Measurements from ENCODE around the gene PANK4.

PANK4 gene

DNA sequence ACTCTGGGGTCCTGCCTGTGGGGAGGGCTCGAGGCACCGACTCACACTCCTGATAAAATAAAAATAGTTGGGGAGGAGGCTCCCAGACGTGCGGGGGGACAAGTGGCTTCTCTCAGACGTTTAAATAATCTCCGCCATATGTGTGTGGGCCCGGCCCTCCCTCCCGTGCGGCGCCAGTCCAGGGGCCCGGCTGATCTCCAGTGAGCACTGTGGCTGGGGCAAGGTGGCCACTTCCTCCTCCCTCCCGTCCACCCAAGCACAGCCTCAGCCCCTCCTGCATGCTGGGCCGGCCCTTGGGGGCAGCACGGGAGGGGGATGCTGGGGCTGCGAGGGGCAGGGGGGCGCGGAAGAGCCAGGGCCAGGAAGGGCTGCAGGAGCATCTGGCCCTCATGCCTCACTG is 54.3 kb downstream of the PANK4 start:
- Histone ChIP-seq H3K4me3 (ENCODE audit: insufficient read depth, low read length, poor library complexity, severe bottlenecking) (no peak overlapping the region), H3K4me2 (ENCODE audit: low read depth, low read length, poor library complexity, severe bottlenecking) (no peak overlapping the region), H4K20me1 (ENCODE audit: low read depth, low read length) (no peaks in the 10 kb centered on the region), H3K36me3 (ENCODE audit: low read length) (no peaks in the 10 kb centered on the region), H3K27ac (ENCODE audit: low read depth, low read length) (no peak overlapping the region), H3F3A (ENCODE audit: insufficient read depth) (no peaks in the 10 kb centered on the region), H3K27me3 (ENCODE audit: low read length) (no peaks in the 10 kb centered on the region), H2AFZ (ENCODE audit: low read depth, low read length, severe bottlenecking) (no peak overlapping the region), H3K9me3 (ENCODE audit: insufficient read depth, low read length) (no peaks in the 10 kb centered on the region), H3K9me2 (replicated peaks; ENCODE audit: insufficient read depth, low read length) (no peaks in the 10 kb centered on the region), H3K79me2 (ENCODE audit: insufficient read depth, low read length) (no peaks in the 10 kb centered on the region), H3K9ac (ENCODE audit: low read length) (no peak overlapping the region)
- no peak for TF ChIP-seq EZH2phosphoT487 (conservative IDR thresholded peaks at IDR 0.05; ENCODE audit: low read length)
- TF ChIP-seq, protein P1, sequence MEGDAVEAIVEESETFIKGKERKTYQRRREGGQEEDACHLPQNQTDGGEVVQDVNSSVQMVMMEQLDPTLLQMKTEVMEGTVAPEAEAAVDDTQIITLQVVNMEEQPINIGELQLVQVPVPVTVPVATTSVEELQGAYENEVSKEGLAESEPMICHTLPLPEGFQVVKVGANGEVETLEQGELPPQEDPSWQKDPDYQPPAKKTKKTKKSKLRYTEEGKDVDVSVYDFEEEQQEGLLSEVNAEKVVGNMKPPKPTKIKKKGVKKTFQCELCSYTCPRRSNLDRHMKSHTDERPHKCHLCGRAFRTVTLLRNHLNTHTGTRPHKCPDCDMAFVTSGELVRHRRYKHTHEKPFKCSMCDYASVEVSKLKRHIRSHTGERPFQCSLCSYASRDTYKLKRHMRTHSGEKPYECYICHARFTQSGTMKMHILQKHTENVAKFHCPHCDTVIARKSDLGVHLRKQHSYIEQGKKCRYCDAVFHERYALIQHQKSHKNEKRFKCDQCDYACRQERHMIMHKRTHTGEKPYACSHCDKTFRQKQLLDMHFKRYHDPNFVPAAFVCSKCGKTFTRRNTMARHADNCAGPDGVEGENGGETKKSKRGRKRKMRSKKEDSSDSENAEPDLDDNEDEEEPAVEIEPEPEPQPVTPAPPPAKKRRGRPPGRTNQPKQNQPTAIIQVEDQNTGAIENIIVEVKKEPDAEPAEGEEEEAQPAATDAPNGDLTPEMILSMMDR (IDR thresholded peaks at IDR 0.05; ENCODE audit: insufficient read depth, low read length, poor library complexity, severe bottlenecking), result no peak

DNA sequence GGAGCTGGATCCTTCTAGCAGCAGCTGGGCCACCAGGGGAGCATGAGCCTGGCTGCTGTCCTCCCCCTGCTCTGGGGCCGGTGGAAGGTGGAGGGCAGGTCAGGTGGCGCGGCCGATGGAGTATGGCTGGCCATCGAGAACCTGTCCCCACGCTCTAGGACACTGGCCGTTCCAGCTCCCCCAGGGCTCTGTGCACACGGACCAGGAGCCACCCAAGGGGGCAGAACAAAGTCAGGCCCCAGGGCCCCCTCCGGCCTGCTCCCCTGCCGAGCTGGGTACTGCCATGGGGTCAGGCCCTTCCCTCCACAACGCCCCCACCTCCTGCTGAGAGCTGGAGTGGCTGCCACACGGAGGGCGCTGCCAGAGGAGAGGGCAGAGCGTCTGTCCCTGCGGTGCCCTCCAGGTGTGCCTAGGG is 54.8 kb downstream of the PANK4 start:
- H3K9me3 ChIP-seq (ENCODE audit: insufficient read depth, low read length), result no peaks in the 10 kb centered on the region
- H3K36me3 ChIP-seq (ENCODE audit: low read length), result no peaks in the 10 kb centered on the region
- H3K27me3 ChIP-seq (ENCODE audit: low read length), result no peaks in the 10 kb centered on the region
- no peak overlapping the region for H3K4me2 ChIP-seq (ENCODE audit: low read depth, low read length, poor library complexity, severe bottlenecking)
- no peak overlapping the region for H2AFZ ChIP-seq (ENCODE audit: low read depth, low read length, severe bottlenecking)
- H3K9ac ChIP-seq (ENCODE audit: low read length), result no peak overlapping the region
- no peaks in the 10 kb centered on the region for H4K20me1 ChIP-seq (ENCODE audit: low read depth, low read length)
- H3F3A ChIP-seq (ENCODE audit: insufficient read depth), result no peaks in the 10 kb centered on the region
- H3K9me2 ChIP-seq (replicated peaks; ENCODE audit: insufficient read depth, low read length), result no peaks in the 10 kb centered on the region
- TF ChIP-seq, protein P1 (IDR thresholded peaks at IDR 0.05; ENCODE audit: insufficient read depth, low read length, poor library complexity, severe bottlenecking), result no peak
- TF ChIP-seq EZH2phosphoT487 (conservative IDR thresholded peaks at IDR 0.05; ENCODE audit: low read length), result no peak
- H3K79me2 ChIP-seq (ENCODE audit: insufficient read depth, low read length), result no peaks in the 10 kb centered on the region
- no peak overlapping the region for H3K4me3 ChIP-seq (ENCODE audit: insufficient read depth, low read length, poor library complexity, severe bottlenecking)
- no peak overlapping the region for H3K27ac ChIP-seq (ENCODE audit: low read depth, low read length)

DNA sequence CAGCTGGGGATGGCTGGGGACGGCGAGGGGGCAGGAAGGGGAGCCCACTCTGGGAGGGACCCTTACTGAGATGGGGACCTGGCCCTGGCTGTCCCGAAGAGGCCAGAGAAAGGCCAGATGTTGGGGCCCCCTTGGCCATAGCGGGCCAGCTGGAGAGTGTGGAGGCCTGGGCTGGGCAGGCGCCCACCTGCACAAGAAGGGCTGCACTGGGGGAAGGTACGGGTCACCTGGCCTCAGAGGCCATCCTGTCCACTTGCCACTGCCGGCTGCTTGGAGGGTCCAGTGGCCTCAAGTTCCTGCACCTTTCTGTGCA is 55.3 kb downstream of the PANK4 start:
- Histone ChIP-seq H3K27me3 (ENCODE audit: low read length) (no peaks in the 10 kb centered on the region), H3F3A (ENCODE audit: insufficient read depth) (no peaks in the 10 kb centered on the region), H3K79me2 (ENCODE audit: insufficient read depth, low read length) (no peaks in the 10 kb centered on the region), H3K27ac (ENCODE audit: low read depth, low read length) (no peak overlapping the region), H3K9ac (ENCODE audit: low read length) (no peak overlapping the region), H3K36me3 (ENCODE audit: low read length) (no peaks in the 10 kb centered on the region), H3K4me2 (ENCODE audit: low read depth, low read length, poor library complexity, severe bottlenecking) (no peak overlapping the region), H4K20me1 (ENCODE audit: low read depth, low read length) (no peaks in the 10 kb centered on the region), H3K9me3 (ENCODE audit: insufficient read depth, low read length) (no peaks in the 10 kb centered on the region), H3K4me3 (ENCODE audit: insufficient read depth, low read length, poor library complexity, severe bottlenecking) (no peak overlapping the region), H3K9me2 (replicated peaks; ENCODE audit: insufficient read depth, low read length) (no peaks in the 10 kb centered on the region), H2AFZ (ENCODE audit: low read depth, low read length, severe bottlenecking) (no peak overlapping the region)
- TF ChIP-seq, protein P1 (IDR thresholded peaks at IDR 0.05; ENCODE audit: insufficient read depth, low read length, poor library complexity, severe bottlenecking), result no peak
- TF ChIP-seq EZH2phosphoT487 (conservative IDR thresholded peaks at IDR 0.05; ENCODE audit: low read length), result no peak
